PC-3 (cell line): ENCODE data around the gene SLC43A1. TPM values are rescaled to one million over a fixed set of nuclear protein-coding genes. Genes with fewer than 3 reads are reported as not detected.

Experiments
- ATAC-seq: fragments of 200-7000 bp; cut with Tn5 transposase; 2 replicates; pipeline ENCODE4 v1.9.1; 2020; ENCODE audit warnings: mild to moderate bottlenecking, moderate library complexity
- BruUV-seq: library from RNA; stranded (reverse); fragments of 400-500 nt; replicated peaks from 2 replicates; lab custom pipeline; 2021; lab: Mats Ljungman, UMichigan
- CTCF ChIA-PET: fragments of 300-600 bp; sonication (Branson Sonifier 250); formaldehyde crosslinking; loops from one replicate; lab custom pipeline; 2022; ENCODE audit warnings: antibody characterized with exemption; lab: Charles Lee
- POLR2A ChIA-PET: fragments of 300-600 bp; sonication (Branson Sonifier 250); formaldehyde crosslinking; loops from one replicate; lab custom pipeline; 2022; ENCODE audit warnings: antibody characterized with exemption; ENCODE audit not compliant: unreplicated experiment; lab: Charles Lee
- DNase-seq: peaks from one replicate; pipeline ENCODE4 v3.0.0-alpha.2; 2015
- H2AFZ ChIP-seq: fragments of 300-600 bp; sonication (generic); 2 replicates; pipeline ENCODE4 v1.6.0; 2016; ENCODE audit warnings: antibody characterized with exemption, low read length
- H3F3A ChIP-seq: fragments of 300-600 bp; sonication (generic); one replicate; pipeline ENCODE4 v1.6.0; 2017; ENCODE audit warnings: antibody characterized with exemption, low read length, control low read depth, mild to moderate bottlenecking; ENCODE audit not compliant: unreplicated experiment
- H3K27ac ChIP-seq: fragments of 300-600 bp; sonication (generic); 2 replicates; pipeline ENCODE4 v1.5.1; 2016; ENCODE audit warnings: mild to moderate bottlenecking, low read length
- H3K27me3 ChIP-seq: fragments of 300-600 bp; sonication (generic); 2 replicates; pipeline ENCODE4 v1.6.1; 2016; ENCODE audit warnings: low read length, mixed read lengths
- H3K36me3 ChIP-seq: fragments of 300-600 bp; sonication (generic); 2 replicates; pipeline ENCODE4 v1.6.1; 2016; ENCODE audit warnings: low read depth, mixed run types, low read length, mixed read lengths
- H3K4me1 ChIP-seq: fragments of 300-600 bp; sonication (generic); 2 replicates; pipeline ENCODE4 v1.5.1; 2016; ENCODE audit warnings: low read length; ENCODE audit not compliant: insufficient read depth
- H3K4me2 ChIP-seq: fragments of 300-600 bp; sonication (generic); 2 replicates; pipeline ENCODE4 v1.6.0; 2016; ENCODE audit warnings: low read length
- H3K4me3 ChIP-seq: fragments of 300-600 bp; sonication (generic); 2 replicates; pipeline ENCODE4 v1.5.1; 2016; ENCODE audit warnings: mild to moderate bottlenecking, low read length, mixed read lengths
- H3K79me2 ChIP-seq: fragments of 300-600 bp; sonication (generic); 2 replicates; pipeline ENCODE4 v1.6.1; 2017; ENCODE audit warnings: low read length, mixed read lengths
- H3K9ac ChIP-seq: fragments of 300-600 bp; sonication (generic); 2 replicates; pipeline ENCODE4 v1.6.0; 2016; ENCODE audit warnings: mild to moderate bottlenecking, low read length
- H3K9me2 ChIP-seq: fragments of 300-600 bp; sonication (generic); replicated peaks from 2 replicates; pipeline ENCODE4 v1.6.1; 2016; ENCODE audit warnings: mixed run types, low read length, mixed read lengths
- H3K9me3 ChIP-seq: fragments of 300-600 bp; sonication (generic); 2 replicates; pipeline ENCODE4 v1.6.1; 2016; ENCODE audit warnings: low read length, mixed read lengths
- H4K20me1 ChIP-seq: fragments of 300-600 bp; sonication (generic); 2 replicates; pipeline ENCODE4 v1.6.1; 2016; ENCODE audit warnings: low read length, mixed read lengths
- EZH2 ChIP-seq: fragments of 300-600 bp; sonication (generic); IDR thresholded peaks from one replicate; pipeline ENCODE4 v1.6.1; 2017; ENCODE audit warnings: antibody characterized with exemption, mild to moderate bottlenecking, low read length; ENCODE audit not compliant: unreplicated experiment
- EZH2phosphoT487 ChIP-seq: fragments of 300-600 bp; sonication (generic); IDR thresholded peaks from 2 replicates; pipeline ENCODE4 v1.6.1; 2018; ENCODE audit warnings: mild to moderate bottlenecking, antibody characterized with exemption, low read length, borderline replicate concordance
- intact Hi-C: fragments of 100-400 bp; cut with micrococcal nuclease; formaldehyde crosslinking; loops from 2 replicates; pipeline ENCODE4 v1.9.0; 2023
- total RNA-seq: library from RNA; depleted of rRNA; stranded (reverse); fragments of >200 nt; gene quantifications from 2 replicates; pipeline ENCODE4 v1.2.3, GENCODE V29; 2014
- TF ChIP-seq, protein P1 (sequence below): fragments of 300-600 bp; sonication (generic); conservative IDR thresholded peaks from 2 replicates; pipeline ENCODE4 v1.5.1; 2017; ENCODE audit warnings: antibody characterized with exemption, low read depth, mild to moderate bottlenecking, low read length

The SLC43A1 gene
- total RNA-seq, 1 experiment from 2014 or later = 12.4 TPM

DNA sequence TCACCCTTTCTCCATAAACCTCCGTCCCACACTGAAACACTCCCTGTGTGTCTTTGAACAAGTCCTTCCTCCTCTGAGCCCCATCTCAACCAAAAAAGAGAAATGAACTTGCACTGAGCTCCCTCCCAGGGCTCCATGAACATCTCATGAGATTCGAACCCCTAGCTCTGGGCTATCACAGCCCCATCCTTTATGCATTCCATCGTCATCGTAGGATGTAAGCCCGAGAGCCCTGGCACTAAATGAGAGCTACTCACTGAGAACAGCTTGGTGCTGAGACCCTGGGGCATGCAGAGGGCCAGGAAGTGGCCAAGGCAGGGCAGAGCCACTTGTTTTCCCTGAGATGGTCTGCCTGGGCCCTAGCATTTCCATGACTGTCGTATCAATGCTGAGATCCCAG lies 75.7 kb downstream of the SLC43A1 start:
- Histone ChIP-seq H3K4me2 (no peak overlapping the region), H3K9me3 (no peaks in the 10 kb centered on the region), H3K27ac (no peak overlapping the region), H3K9ac (no peak overlapping the region), H3K4me1 (peaks cover 40% of the 10 kb centered on the region), H3K36me3 (no peaks in the 10 kb centered on the region), H3K79me2 (no peaks in the 10 kb centered on the region), H4K20me1 (no peaks in the 10 kb centered on the region), H3K9me2 (no peaks in the 10 kb centered on the region), H3F3A (no peaks in the 10 kb centered on the region), H3K4me3 (no peak overlapping the region), H3K27me3 (no peaks in the 10 kb centered on the region), H2AFZ (no peak overlapping the region)
- BruUV-seq = no TSS peak
- CTCF ChIA-PET = no interaction called here
- ATAC-seq = no peak
- no peak for TF ChIP-seq EZH2
- TF ChIP-seq EZH2phosphoT487 = no peak
- TF ChIP-seq, protein P1, sequence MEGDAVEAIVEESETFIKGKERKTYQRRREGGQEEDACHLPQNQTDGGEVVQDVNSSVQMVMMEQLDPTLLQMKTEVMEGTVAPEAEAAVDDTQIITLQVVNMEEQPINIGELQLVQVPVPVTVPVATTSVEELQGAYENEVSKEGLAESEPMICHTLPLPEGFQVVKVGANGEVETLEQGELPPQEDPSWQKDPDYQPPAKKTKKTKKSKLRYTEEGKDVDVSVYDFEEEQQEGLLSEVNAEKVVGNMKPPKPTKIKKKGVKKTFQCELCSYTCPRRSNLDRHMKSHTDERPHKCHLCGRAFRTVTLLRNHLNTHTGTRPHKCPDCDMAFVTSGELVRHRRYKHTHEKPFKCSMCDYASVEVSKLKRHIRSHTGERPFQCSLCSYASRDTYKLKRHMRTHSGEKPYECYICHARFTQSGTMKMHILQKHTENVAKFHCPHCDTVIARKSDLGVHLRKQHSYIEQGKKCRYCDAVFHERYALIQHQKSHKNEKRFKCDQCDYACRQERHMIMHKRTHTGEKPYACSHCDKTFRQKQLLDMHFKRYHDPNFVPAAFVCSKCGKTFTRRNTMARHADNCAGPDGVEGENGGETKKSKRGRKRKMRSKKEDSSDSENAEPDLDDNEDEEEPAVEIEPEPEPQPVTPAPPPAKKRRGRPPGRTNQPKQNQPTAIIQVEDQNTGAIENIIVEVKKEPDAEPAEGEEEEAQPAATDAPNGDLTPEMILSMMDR = no peak
- intact Hi-C loops = loop anchor here (5.0 kb wide), 1 partner anchor 37 kb away; no protein-coding TSS in a partner anchor
- no peak for DNase-seq
- POLR2A ChIA-PET = no interaction called here

- H3K9me2 ChIP-seq = no peaks in the 10 kb centered on the region
- H3K27me3 ChIP-seq = no peaks in the 10 kb centered on the region
- H3K36me3 ChIP-seq = no peaks in the 10 kb centered on the region
- BruUV-seq = no TSS peak
- no peaks in the 10 kb centered on the region for H3K79me2 ChIP-seq
- ATAC-seq = no peak
- no peak for DNase-seq
- POLR2A ChIA-PET = no interaction called here
- no peak overlapping the region for H3K9ac ChIP-seq
- peaks cover 3% of the 10 kb centered on the region for H3F3A ChIP-seq
- intact Hi-C loops = no loop called here
- H3K9me3 ChIP-seq = no peaks in the 10 kb centered on the region
- H3K4me2 ChIP-seq = no peak overlapping the region
- no peak overlapping the region for H3K27ac ChIP-seq
- H2AFZ ChIP-seq = no peak overlapping the region
- H4K20me1 ChIP-seq = no peaks in the 10 kb centered on the region
- peaks cover 43% of the 10 kb centered on the region for H3K4me1 ChIP-seq
- CTCF ChIA-PET = no interaction called here
- no peak overlapping the region for H3K4me3 ChIP-seq
- TF ChIP-seq EZH2 (no peak), EZH2phosphoT487 (no peak)
- TF ChIP-seq, protein P1 = no peak
Measured at GRCh38 chr11:57438345-57439285, 76.9 kb downstream of the SLC43A1 start.

DNA sequence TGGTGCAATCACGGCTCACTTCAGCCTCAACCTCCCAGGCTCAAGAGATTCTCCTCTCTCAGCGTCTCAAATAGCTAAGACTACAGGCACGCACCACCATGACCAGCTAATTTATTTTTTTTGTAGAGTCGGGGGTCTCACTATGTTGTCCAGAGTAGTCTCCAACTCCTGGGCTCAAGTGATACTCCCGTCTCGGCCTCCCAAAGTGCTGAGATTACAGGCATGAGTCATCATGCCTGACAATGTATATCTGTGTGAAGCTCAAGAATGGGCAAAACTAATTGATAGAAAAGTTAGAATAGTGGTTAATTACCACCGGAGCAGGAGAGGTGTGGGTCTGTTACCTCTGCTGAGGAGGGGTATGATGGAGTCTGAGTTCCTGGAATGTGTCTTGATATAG lies 79.5 kb downstream of the SLC43A1 start:
- Histone ChIP-seq H3K9me2 (no peaks in the 10 kb centered on the region), H3K79me2 (no peaks in the 10 kb centered on the region), H3K9ac (no peak overlapping the region), H3K4me2 (no peak overlapping the region), H3K27me3 (no peaks in the 10 kb centered on the region), H3K9me3 (no peaks in the 10 kb centered on the region), H3K4me3 (no peak overlapping the region), H4K20me1 (no peaks in the 10 kb centered on the region), H3F3A (peaks cover 3% of the 10 kb centered on the region), H3K27ac (no peak overlapping the region), H3K4me1 (peaks cover 41% of the 10 kb centered on the region), H2AFZ (no peak overlapping the region), H3K36me3 (no peaks in the 10 kb centered on the region)
- DNase-seq (no peak), ATAC-seq (no peak)
- no TSS peak for BruUV-seq
- intact Hi-C loops = no loop called here
- TF ChIP-seq EZH2phosphoT487 = no peak
- TF ChIP-seq, protein P1 = no peak
- TF ChIP-seq EZH2 = no peak
- CTCF ChIA-PET = no interaction called here
- POLR2A ChIA-PET = no interaction called here
